ENCODE results near the gene SOCS3. TPM values are rescaled to one million over a fixed set of nuclear protein-coding genes. Genes with fewer than 3 reads are reported as not detected.

Gene SOCS3
- total RNA-seq, 4 donors from 2014 or later = 20.9 to 101 (median 39.5) TPM

DNA sequence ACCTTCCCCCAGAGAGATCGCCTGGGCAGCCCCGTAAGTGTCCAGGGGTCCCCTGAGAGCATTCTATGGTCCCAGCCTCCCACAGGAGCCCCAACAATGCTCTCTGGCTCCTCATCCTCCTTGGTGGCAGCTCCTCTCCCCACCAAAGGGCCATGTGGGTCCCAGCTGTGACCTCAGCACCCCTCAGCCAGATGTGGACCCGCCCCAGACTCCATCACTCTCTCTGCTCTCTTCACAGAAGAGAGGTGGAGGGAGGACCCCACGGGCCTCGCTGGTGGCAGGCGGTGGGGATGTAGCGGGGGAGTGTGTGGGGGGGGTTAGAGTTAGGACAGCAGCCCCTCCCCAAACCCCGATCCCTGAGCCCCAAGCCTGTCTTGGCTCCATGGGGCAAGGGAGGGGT, 41.0 kb downstream of the SOCS3 start:
- intact Hi-C loops (cut with DNase I; ENCODE audit: low total_unique reads) = no loop called here
- no peaks in the 10 kb centered on the region for H3K27me3 ChIP-seq
- H3K36me3 ChIP-seq = no peaks in the 10 kb centered on the region
- H3K27ac ChIP-seq = no peak overlapping the region
- TF ChIP-seq, protein P1, sequence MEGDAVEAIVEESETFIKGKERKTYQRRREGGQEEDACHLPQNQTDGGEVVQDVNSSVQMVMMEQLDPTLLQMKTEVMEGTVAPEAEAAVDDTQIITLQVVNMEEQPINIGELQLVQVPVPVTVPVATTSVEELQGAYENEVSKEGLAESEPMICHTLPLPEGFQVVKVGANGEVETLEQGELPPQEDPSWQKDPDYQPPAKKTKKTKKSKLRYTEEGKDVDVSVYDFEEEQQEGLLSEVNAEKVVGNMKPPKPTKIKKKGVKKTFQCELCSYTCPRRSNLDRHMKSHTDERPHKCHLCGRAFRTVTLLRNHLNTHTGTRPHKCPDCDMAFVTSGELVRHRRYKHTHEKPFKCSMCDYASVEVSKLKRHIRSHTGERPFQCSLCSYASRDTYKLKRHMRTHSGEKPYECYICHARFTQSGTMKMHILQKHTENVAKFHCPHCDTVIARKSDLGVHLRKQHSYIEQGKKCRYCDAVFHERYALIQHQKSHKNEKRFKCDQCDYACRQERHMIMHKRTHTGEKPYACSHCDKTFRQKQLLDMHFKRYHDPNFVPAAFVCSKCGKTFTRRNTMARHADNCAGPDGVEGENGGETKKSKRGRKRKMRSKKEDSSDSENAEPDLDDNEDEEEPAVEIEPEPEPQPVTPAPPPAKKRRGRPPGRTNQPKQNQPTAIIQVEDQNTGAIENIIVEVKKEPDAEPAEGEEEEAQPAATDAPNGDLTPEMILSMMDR (IDR thresholded peaks at IDR 0.05) = no peak
- TF ChIP-seq POLR2A (IDR thresholded peaks at IDR 0.05) = no peak
- no peaks in the 10 kb centered on the region for H3K9me3 ChIP-seq
- DNase-seq = no peak
- H3K4me3 ChIP-seq = no peak overlapping the region
- H3K4me1 ChIP-seq = peaks cover 16 to 26% of the 10 kb centered on the region in 2 donors

DNA sequence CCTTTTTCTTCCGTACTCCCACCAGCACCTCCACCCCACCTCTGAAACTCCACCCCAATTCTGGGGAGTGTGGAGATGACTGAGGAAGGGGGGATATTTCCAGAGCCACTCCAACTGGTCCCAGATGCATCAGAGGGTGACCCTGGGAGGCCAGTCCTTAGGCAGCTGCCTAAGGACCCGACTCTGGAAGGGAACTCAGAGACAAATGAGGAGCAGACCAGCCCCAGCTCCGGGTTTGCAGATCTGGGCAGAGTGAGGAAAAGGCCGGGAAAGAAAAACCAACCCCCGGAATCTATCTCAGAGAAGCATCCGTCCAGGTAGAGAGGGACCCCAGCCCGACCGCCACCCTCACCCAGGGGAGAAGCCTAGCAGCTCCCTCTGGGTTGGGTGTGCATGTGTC, 41.5 kb downstream of the SOCS3 start:
- Histone ChIP-seq H3K4me3 (no peak overlapping the region), H3K9me3 (no peaks in the 10 kb centered on the region), H3K27ac (no peak overlapping the region), H3K4me1 (peaks cover 16 to 24% of the 10 kb centered on the region in 2 donors), H3K36me3 (no peaks in the 10 kb centered on the region), H3K27me3 (no peaks in the 10 kb centered on the region)
- no peak for TF ChIP-seq POLR2A (IDR thresholded peaks at IDR 0.05)
- TF ChIP-seq, protein P1 (IDR thresholded peaks at IDR 0.05) = no peak
- DNase-seq = no peak
- intact Hi-C loops (cut with DNase I; ENCODE audit: low total_unique reads) = no loop called here

GRCh38 chr17:78317794-78318400, 42.0 kb downstream of the SOCS3 start:
- H3K27me3 ChIP-seq = no peaks in the 10 kb centered on the region
- TF ChIP-seq POLR2A (IDR thresholded peaks at IDR 0.05) = no peak
- TF ChIP-seq, protein P1 (IDR thresholded peaks at IDR 0.05) = no peak
- H3K4me1 ChIP-seq = peaks cover 16 to 20% of the 10 kb centered on the region in 2 donors
- no peaks in the 10 kb centered on the region for H3K9me3 ChIP-seq
- no peaks in the 10 kb centered on the region for H3K36me3 ChIP-seq
- DNase-seq = no peak
- H3K27ac ChIP-seq = no peak overlapping the region
- H3K4me3 ChIP-seq = no peak overlapping the region
- intact Hi-C loops (cut with DNase I; ENCODE audit: low total_unique reads) = no loop called here

- Histone ChIP-seq H3K27me3 (no peaks in the 10 kb centered on the region), H3K27ac (peak overlapping the region; percentile 77 to 85), H3K9me3 (no peaks in the 10 kb centered on the region), H3K4me3 (no peak overlapping the region), H3K4me1 (peaks cover 16 to 17% of the 10 kb centered on the region in 2 donors), H3K36me3 (no peaks in the 10 kb centered on the region)
- no peak for TF ChIP-seq POLR2A (IDR thresholded peaks at IDR 0.05)
- TF ChIP-seq, protein P1 (IDR thresholded peaks at IDR 0.05) = no peak
- DNase-seq = no peak
- intact Hi-C loops (cut with DNase I; ENCODE audit: low total_unique reads) = no loop called here
These were observed 42.7 kb downstream of the SOCS3 start for GRCh38 chr17:78316867-78317789.
